K562 (cell line): Measurements from ENCODE around the gene TMC1. TPM values are rescaled to one million over a fixed set of nuclear protein-coding genes. Genes with fewer than 3 reads are reported as not detected.

ENCODE experiments used
- CHD7 ChIP-seq: fragments of 200-600 bp; sonication (generic); IDR thresholded peaks from one replicate; pipeline ENCODE4 v1.6.1; 2012; ENCODE audit warnings: mild to moderate bottlenecking, low read depth, low read length, inconsistent platforms
- ZNF324 ChIP-seq: fragments of 250-450 bp; sonication (Bioruptor Pico); IDR thresholded peaks from 2 replicates; pipeline ENCODE4 v1.4.0; 2020; ENCODE audit warnings: mild to moderate bottlenecking
- polyA plus RNA-seq, 8 experiments: library from polyadenylated mRNA; depleted of rRNA in 4 of 8; stranded (reverse) in 5 of 8; unstranded in 3 of 8; fragments of >200 nt; fragmentation: Nextera tagmentation in 2 of 8; fragmentation: Illumina TruSeq in 1 of 8; extraction: Ambion mirVana in 2 of 8; extraction: Trizol in 1 of 8; gene quantifications; 2 replicates each; pipeline versions ENCODE4 v1.2.1 to v1.2.3, GENCODE V29; 2011 to 2014; ENCODE audit warnings: inconsistent platforms in 1 of 8, missing spikeins in 1 of 8
- total RNA-seq, 7 experiments: library from RNA; depleted of rRNA in 6 of 7; stranded (reverse); fragments of >200 nt in 6 of 7; fragmentation: Illumina TruSeq in 2 of 7; extraction: Trizol in 2 of 7; gene quantifications; 2 replicates each; pipeline versions ENCODE4 v1.2.1 to v1.2.3, GENCODE V29; 2011 to 2021; ENCODE audit warnings: low replicate concordance in 1 of 7

TMC1 gene
- total and polyA plus RNA-seq, 9 of the 15 experiments (the other 6 are each of a cell fraction or from before 2014, with no cell fraction given), result 0.10 to 0.15 TPM; not detected in 7

GRCh38 chr9:72772661-72773060 lies 251.3 kb downstream of the TMC1 start (continued):
- TF ChIP-seq CHD7 (no peak), ZNF324 (CRISPR knock-in tag) (no peak)
